ENCODE data around the gene HEMK1.

HEMK1 gene

GRCh38 chr3:50616770-50617095, 47.4 kb downstream of the HEMK1 start:
- peak; percentile 91 for DNase-seq (ENCODE audit: low spot score)

GRCh38 chr3:50617096-50617791, 47.9 kb downstream of the HEMK1 start, which contains the start of gene MAPKAPK3:
Gene MAPKAPK3, plus strand, starts transcription at chr3:50617151. Its CDS starts 415 bp downstream, at chr3:50617566.
- DNase-seq (ENCODE audit: low spot score), result no peak

- DNase-seq (ENCODE audit: low spot score), result no peak
These were observed 48.7 kb downstream of the HEMK1 start for GRCh38 chr3:50617911-50618481.

GRCh38 chr3:50620420-50620819, 51.1 kb downstream of the HEMK1 start:
- peak; percentile 76 for DNase-seq (ENCODE audit: low spot score)

- no peak for DNase-seq (ENCODE audit: low spot score)
These were observed 51.5 kb downstream of the HEMK1 start for GRCh38 chr3:50620820-50621219.

GRCh38 chr3:50622881-50623280, 53.6 kb downstream of the HEMK1 start:
- no peak for DNase-seq (ENCODE audit: low spot score)

- no peak for DNase-seq (ENCODE audit: low spot score)
These were observed 54.6 kb downstream of the HEMK1 start for GRCh38 chr3:50623840-50624474.

GRCh38 chr3:50624634-50625033, 55.3 kb downstream of the HEMK1 start:
- no peak for DNase-seq (ENCODE audit: low spot score)

GRCh38 chr3:50625231-50626182, 56.2 kb downstream of the HEMK1 start:
- DNase-seq (ENCODE audit: low spot score), result no peak

- DNase-seq (ENCODE audit: low spot score), result no peak
These were observed 57.1 kb downstream of the HEMK1 start for GRCh38 chr3:50626401-50626800.

- peak; percentile 82 for DNase-seq (ENCODE audit: low spot score)
These were observed 58.2 kb downstream of the HEMK1 start for GRCh38 chr3:50627407-50628051.

- no peak for DNase-seq (ENCODE audit: low spot score)
These were observed 59.3 kb downstream of the HEMK1 start for GRCh38 chr3:50628601-50629000.

GRCh38 chr3:50630394-50630793, 61.1 kb downstream of the HEMK1 start:
- no peak for DNase-seq (ENCODE audit: low spot score)

- no peak for DNase-seq (ENCODE audit: low spot score)
These were observed 61.6 kb downstream of the HEMK1 start for GRCh38 chr3:50630877-50631276.

- no peak for DNase-seq (ENCODE audit: low spot score)
These were observed 63.1 kb downstream of the HEMK1 start for GRCh38 chr3:50632450-50632849.

GRCh38 chr3:50633230-50633790, 64.0 kb downstream of the HEMK1 start:
- DNase-seq (ENCODE audit: low spot score), result no peak

GRCh38 chr3:50635066-50635465, 65.7 kb downstream of the HEMK1 start:
- no peak for DNase-seq (ENCODE audit: low spot score)

- DNase-seq (ENCODE audit: low spot score), result no peak
These were observed 67.7 kb downstream of the HEMK1 start for GRCh38 chr3:50637011-50637410.

- no peak for DNase-seq (ENCODE audit: low spot score)
These were observed 68.6 kb downstream of the HEMK1 start for GRCh38 chr3:50637945-50638344.

- no peak for DNase-seq (ENCODE audit: low spot score)
These were observed 69.8 kb downstream of the HEMK1 start for GRCh38 chr3:50639055-50639494.

- no peak for DNase-seq (ENCODE audit: low spot score)
These were observed 73.1 kb downstream of the HEMK1 start for GRCh38 chr3:50642382-50642781.

All from pons (tissue), 1 donor.